GM10847 (cell line): ENCODE measurements around the gene CLSTN2.

ENCODE experiments used
- POLR2A ChIP-seq: IDR thresholded peaks from 2 replicates; pipeline ENCODE4 v1.6.1; 2011; ENCODE audit not compliant: insufficient read length; ENCODE audit errors: extremely low read depth

Gene CLSTN2

DNA sequence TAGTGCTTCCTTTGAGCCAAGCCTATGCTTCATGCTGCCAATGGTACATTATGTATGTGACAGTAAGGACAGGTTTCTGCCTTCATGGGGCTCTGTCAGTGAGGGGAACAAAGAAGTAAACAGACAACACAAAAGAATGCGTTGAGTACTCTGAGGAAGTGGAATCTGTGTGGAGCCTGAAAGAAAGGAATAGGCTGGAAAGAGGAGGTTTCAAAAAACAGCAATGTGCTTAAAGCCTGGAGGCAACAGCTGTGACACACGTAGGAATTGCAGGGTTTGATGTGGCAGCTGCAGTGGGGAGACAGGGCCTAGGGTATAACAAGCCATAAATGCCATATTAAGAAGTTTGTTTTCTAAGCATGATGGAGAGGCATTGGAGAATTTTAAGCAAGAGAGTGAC is 316.7 kb downstream of the CLSTN2 start:
- no peak for TF ChIP-seq POLR2A

DNA sequence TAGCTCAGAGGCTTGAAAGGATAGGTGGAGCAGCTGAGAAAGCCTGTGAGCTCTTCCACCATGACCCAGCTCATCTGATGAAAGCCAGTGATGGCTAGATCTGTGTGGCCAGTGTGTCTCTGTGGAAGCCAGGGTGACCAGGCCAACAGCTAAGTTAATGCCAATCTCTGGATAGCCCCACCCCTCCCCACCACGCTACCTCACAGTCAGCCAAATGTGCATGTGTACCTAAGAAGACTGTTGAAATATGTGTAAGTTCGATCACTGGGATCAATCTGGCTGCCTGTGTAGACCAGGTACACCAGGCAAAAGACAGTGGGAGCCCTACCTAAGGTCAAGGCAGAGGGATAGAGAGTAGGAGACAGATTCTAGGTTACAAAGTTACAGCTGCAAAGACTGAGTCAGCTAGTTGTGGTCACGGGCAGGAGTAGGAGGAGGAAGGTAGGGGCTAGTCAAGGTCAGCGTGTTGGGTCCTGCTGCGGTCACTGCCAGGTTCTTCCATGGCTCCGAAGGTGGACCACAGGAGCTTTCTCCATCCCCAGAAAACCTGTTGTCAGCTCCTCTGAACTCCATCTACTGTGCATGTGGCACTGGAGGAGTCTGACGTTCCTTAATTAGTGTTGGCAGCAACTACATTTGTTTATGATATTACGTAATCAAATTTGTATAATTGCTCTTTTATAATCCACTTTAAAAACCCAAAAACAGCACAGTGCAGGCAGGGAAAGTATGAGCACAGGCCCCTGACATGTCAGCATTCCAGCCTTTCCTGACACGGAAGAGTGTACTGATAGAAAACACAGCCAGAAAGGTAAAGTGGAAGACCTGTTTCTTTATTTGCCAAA is 318.0 kb downstream of the CLSTN2 start:
- no peak for TF ChIP-seq POLR2A

DNA sequence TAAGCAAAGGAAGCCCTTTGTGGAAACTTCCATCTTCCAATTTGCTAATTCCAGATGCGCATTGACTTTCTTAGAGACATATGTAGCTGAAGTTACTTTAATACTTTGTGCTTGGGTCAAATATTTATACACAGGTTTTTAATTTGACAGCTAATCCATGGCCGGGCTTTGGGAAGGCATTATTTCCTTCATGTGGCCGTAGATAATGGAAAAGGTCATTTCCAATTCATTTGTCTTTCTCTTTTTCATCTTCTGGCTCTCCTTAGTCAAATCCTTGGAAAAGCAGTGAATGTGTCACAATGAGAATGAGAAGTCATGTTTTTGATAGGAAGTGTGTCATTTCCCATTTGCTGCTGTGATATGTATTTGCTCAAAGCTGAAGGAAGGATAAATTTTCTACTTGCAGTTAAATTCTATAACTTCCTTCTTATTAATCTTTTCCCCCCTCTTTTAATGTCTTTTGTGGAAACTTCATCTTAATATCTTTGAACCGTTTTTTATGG is 323.3 kb downstream of the CLSTN2 start:
- no peak for TF ChIP-seq POLR2A

DNA sequence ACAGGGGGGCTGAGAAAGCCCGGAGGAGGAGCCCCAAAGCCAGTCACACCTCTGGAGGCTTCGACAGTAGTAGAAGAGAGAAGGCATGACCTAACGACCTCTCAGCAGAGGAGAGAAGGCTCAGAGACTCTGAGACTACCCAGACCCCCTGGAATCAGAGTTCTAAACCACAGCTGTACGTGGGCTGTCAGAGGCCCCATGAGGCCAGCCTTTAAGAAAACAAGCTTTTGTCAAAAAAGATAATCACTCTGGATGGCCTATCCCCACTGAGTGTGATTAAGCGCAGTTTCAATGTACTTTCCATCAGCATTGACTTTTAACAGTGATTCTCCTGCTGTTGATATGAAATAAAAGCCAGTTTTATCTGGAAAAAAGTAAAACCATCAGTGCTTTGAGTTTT is 330.3 kb downstream of the CLSTN2 start:
- TF ChIP-seq POLR2A, result no peak

DNA sequence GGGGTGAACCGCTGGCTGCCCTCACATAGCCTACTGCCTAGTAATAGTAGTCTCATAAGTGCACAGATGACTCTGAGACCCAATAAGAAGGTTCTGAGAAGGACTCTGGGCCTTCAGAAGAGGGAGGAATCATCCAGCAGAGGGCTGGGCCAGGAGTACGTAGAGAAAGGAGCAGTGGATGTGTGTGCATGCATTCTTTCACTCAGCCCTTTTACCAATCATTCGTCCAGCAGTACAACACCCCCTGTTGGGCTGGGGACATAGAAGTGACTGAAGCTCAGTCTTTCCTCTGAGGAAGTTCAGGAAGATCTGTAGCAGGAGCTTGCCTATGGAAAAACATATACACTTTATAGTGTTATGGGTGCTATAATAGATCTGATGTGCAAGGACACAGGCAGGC is 333.1 kb downstream of the CLSTN2 start:
- no peak for TF ChIP-seq POLR2A

DNA sequence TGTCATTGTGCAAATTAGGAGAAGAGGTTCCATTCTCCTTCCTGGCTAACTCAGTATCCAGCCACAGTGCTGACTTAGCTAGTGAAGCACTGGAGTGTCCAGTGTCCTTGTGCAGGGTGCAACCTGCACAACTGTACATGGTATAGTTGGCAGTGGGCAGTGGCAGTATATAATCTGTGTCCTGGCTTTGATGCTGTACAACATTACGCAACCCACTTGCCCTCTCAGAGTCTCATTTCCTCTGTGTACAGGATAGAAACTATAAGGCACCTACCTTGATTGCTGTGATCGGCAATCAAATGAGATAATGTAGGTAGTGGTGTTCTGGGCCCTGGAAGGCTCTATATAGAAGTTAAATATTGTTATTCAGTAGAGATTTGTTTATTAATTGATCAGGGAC is 333.6 kb downstream of the CLSTN2 start:
- TF ChIP-seq POLR2A, result no peak

DNA sequence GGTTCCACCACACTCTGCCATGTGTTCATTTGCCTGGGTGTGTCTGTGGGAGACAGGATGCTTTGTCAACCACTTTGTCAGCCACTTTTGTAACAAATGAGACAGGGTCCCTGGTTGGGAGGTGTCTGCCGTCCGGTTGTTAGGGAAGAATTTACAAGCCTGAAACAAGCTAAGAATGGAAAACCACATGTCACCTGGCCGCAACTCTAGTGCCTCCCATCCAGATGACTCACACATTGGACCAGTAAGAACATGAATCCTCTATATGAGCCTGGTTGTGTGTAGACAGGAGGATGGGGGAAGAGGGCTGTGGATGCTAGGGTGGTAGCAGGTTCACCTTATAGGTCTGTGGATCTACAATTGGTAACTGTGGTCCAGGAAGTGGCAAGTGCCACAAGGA is 335.3 kb downstream of the CLSTN2 start:
- no peak for TF ChIP-seq POLR2A

DNA sequence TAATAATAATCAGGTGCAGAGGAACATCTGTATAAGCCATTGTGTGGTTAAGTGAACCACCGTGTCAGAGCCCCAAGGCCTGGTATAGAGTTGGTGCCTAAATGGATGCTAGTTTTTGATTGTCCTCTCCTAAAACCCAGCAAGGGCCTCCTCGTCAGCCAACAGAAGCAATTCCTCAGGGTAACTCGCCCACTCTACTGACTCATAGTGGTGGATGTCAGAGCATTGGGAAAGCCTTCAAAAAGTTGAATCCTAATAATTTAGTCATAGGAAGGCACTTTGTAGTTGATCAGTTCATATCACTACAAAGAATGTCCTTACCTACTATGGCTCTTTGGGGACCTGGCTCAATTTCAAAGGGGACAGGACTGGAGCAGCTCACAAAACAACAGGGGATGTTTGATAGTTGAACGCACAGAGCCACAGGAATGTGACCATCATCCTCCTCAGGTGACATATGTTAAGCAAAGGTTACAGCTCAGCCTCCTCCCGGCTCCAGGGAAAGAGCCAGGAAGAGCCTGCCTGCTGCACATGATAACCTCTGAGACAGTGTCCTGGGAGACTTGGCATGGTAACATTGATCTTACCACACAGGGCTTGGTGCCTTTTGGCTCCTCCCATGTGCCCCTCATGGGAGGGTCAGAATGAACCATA is 338.7 kb downstream of the CLSTN2 start:
- TF ChIP-seq POLR2A, result no peak

DNA sequence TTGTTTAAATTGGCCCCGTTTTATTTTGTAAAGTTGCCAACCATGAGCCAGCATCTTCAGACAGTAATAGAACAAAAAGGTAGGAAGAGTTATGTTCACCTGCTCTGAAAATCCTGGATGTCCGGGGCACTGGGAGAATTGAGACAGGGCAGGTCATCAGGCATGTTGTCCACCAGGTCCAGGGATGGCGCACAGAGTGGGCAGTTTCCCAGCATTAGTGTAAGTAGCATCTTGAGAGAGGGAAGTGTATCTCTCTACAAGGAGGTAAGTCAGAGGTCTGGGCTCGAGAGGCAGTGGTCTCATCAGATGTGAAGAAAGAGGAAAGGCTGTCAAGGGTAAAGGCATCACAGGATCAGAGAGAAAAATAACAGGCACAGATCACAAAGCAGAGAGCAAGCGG is 339.4 kb downstream of the CLSTN2 start:
- TF ChIP-seq POLR2A, result no peak

DNA sequence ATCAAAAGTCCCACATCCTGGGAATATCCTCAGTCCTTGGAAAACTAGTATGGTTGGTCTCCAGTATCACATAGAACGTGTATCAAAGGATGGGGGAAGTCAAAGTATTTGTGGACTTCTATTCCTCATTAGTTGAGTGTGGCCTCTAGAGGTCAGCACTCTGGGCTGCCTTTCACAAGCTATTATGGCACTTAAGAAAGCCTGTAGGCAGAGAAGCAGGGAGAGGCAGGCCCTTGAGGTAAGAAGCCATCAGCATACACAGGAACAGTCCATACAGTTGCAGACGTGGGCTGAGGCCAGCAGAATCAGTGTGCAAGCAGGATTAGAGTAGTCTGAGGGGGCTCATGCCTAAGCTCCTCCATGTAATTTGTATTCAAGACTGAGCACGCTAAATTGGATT is 341.7 kb downstream of the CLSTN2 start:
- TF ChIP-seq POLR2A, result no peak

DNA sequence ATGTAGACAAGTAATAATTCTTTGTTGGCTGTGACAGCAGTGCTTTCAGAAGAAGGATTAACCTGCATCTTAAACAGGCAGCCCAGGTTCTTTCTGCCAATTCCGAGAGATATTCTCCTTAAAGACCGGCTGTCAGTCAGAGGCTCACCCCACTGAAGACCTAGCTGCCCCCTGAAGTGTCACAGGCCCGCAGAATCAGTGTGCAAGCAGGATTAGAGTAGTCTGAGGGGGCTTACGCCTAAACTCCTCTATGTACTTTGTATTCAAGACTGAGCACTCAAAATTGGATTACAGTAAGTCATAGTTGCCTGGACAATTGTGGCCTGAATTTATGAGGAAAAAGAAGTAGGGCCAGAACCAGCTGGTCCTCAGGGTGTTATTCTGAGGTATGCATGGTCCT is 342.9 kb downstream of the CLSTN2 start:
- no peak for TF ChIP-seq POLR2A

DNA sequence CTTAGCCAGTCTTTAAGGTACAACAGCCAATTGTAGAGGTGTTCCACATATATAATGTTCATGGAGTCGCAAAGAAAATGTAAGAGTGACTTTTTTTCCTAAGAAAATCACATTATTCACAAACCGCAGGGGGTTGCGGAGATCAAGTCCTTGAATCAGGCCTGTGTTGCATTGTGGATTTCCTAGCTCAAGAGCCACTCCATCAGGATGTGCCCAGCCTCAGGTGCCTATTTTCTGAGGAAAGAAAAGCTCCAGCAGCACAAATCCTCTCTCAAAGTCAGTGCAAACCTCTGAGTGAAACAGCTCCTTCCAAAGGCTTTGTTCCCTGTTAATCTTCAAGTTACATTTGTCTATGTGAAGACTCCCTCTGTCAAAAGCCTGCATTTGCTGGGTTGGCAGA is 349.4 kb downstream of the CLSTN2 start:
- no peak for TF ChIP-seq POLR2A

DNA sequence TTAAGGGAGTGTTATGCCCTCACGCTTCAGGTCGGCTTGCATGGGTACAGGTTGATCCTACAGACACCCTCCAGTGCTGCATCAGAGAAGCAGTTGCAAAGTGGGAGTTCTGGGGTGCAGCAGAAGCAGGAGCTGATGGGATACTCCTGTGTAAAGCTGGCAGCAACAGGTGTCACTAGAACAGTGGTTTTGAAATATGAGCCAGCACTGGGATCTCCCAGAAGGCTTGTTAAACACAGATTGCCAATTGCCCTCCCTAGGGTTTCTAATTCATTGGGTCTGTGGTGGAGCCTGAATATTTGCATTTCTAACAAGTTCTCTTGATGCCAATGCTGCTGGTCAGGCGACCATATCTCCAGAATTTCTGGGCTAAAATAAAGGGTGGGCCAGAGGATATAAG is 350.4 kb downstream of the CLSTN2 start:
- no peak for TF ChIP-seq POLR2A

DNA sequence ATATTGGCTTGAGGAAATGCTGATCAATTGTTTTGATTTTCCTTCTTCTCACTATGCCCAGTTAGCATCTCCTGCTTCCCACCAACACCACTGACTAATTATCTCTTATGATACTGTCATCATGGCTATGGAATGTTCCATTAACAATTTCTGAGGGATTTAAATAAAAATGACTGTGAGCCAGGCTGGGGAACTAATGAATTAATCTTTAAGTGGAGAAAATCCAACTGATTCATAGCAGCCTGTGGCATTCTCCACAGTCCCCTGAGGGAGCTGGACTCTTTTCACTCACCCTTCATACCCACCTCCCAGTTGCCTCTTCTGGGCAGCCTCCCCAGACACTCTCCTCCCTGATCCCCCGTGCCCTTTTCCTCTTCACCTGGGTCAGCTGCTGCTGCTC is 353.6 kb downstream of the CLSTN2 start:
- TF ChIP-seq POLR2A, result no peak

DNA sequence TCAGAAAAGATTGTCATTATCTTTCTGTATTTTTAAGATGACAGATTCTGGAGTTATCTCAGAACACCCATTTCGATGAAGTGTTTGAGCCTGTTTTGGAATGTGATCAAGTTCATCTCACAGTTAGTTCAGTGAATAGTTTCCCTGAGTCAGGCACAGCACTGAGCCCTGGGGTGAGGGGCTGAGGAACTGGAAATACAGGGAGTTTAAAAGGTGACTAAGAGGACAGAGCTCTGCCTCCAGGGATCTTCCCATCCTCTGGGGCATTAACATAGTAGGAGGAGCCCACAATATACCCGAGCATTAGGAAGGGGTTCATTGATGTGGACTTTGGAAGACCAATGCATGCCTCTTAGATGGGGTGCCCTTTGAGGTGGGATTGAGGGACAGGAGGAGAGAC is 355.1 kb downstream of the CLSTN2 start:
- no peak for TF ChIP-seq POLR2A

DNA sequence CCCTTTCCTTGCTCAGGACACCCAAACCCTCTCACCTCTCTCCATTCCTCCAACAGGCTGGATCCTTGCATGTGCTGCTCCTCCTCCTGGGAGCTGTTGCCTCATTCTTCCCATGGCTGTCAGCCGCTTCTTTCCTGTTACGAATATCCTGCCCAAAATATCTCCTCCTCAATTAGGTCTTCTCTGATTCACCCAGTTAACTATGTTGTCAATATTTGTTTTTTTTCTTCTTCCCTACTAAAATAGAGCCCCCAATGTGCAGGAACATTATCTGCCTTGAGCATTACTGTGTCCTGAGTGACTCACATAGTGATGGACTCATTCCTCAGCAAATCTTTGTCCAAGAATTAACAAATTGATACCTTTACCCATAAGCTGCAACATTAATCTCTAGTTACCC is 357.2 kb downstream of the CLSTN2 start:
- TF ChIP-seq POLR2A, result no peak

DNA sequence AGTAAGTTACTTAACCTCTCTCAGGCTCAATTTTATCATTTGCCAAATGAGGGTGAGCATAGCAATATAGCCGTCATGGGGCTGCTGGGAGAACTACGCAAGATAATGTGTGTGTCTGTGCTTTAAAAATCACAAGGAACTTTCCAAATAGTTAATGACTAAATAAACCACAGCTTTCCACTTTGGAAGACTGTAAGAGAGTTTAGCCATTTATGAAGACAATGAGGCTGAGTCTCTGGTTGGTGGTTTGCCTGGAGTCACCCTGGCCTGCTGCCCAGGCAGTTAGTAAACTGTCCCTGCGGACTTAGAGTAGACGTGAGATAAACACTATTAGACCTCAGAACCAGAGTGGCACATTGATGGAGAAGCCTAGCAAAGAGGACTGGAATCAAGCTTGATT is 357.7 kb downstream of the CLSTN2 start:
- no peak for TF ChIP-seq POLR2A

DNA sequence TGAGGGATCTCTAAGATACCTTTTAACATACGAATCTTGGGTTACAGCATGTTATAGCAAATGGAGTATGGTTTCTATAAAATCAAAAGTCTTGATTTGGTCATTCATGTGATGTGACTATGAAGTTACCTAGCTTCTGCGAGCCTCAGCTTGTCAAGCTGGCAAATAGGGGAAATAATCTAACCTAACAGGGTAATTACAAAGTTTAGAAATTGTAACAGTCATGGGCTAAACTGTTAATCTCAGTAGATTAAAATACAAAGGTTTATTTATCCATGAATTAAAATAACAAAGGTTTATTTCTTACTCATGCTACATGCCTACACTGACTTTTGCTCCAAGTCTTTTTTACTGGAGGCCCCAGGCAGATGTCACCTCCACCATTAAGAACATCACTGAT is 359.1 kb downstream of the CLSTN2 start:
- no peak for TF ChIP-seq POLR2A
